Right lobe of liver (tissue), 4 donors: ENCODE results near the gene TTLL10.

Experiments
- POLR2A ChIP-seq: fragments of 450-650 bp; IDR thresholded peaks from one replicate; pipeline ENCODE4 v1.6.1; 2017; ENCODE audit warnings: antibody characterized with exemption, mild to moderate bottlenecking
- TF ChIP-seq, protein P1 (sequence below), 4 donors: fragments of 200-600 bp in 3 of 4; fragments of 450-650 bp in 1 of 4; IDR thresholded peaks; one replicate each; pipeline versions ENCODE4 v1.5.1 to v1.8.0; 2016 to 2022; ENCODE audit warnings: antibody characterized with exemption in 4 of 4, mild to moderate bottlenecking in 2 of 4
- donor health status: DM: no; HTN: no; CAD: no.
- donor health status: DM: no; HTN: no; CAD: no.
- donor health status: DM: no; HTN: yes; CAD: no.

DNA sequence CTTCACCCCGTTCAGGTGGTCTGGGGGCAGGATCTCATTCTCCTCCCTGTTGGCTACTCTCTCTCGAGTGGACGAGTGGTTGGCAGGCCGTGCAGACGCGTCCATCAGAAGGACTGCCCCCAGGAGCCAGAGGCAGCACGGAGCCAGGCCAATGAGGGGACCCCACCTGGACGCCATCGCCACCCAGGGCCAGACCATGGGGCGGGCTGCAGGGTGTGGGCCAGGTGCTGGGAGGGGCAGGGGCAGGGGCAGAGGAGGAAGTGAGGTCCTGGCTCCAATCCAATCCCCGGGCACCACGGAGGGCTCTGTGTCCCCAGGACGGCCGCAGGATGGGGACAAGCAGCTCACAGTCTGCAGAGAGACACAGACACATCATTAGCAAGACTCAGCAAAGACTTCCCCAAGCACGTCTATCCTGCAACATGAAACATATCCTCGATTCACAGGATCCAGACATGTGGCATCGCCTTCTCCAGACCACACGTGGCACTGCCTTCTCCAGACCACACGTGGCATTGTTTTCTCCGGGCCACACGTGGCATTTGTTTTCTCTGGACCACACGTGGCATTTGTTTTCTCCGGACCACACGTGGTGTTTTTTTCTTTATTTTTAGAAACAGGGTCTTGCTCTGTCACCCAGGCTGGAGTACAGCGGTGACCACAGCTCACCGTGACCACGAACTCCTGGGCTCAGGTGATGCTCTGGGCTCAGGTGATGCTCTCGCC lies 55.1 kb downstream of the TTLL10 start:
- TF ChIP-seq, protein P1, sequence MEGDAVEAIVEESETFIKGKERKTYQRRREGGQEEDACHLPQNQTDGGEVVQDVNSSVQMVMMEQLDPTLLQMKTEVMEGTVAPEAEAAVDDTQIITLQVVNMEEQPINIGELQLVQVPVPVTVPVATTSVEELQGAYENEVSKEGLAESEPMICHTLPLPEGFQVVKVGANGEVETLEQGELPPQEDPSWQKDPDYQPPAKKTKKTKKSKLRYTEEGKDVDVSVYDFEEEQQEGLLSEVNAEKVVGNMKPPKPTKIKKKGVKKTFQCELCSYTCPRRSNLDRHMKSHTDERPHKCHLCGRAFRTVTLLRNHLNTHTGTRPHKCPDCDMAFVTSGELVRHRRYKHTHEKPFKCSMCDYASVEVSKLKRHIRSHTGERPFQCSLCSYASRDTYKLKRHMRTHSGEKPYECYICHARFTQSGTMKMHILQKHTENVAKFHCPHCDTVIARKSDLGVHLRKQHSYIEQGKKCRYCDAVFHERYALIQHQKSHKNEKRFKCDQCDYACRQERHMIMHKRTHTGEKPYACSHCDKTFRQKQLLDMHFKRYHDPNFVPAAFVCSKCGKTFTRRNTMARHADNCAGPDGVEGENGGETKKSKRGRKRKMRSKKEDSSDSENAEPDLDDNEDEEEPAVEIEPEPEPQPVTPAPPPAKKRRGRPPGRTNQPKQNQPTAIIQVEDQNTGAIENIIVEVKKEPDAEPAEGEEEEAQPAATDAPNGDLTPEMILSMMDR (IDR thresholded peaks at IDR 0.05): no peak
- TF ChIP-seq POLR2A: no peak
